Naive B cell (primary cell): ENCODE results near the gene TTC22. TPM values are rescaled to one million over a fixed set of nuclear protein-coding genes. Genes with fewer than 3 reads are reported as not detected.

Experiments used
- ATAC-seq, 2 donors: fragments of 150-1000 bp; cut with Tn5 transposase; 2 replicates each; pipeline ENCODE4 v1.10.0; 2021; ENCODE audit warnings: low read depth in 2 of 2, mild to moderate bottlenecking in 2 of 2, moderate library complexity in 2 of 2
- DNase-seq: peaks from one replicate; pipeline ENCODE4 v3.0.0; 2022
- H3K27ac Mint-ChIP-seq, 6 donors: one replicate each; pipeline ENCODE4 v1.8.0; 2020 to 2022; ENCODE audit warnings: mild to moderate bottlenecking in 6 of 6, mixed read lengths in 6 of 6, moderate library complexity in 5 of 6, inconsistent platforms in 2 of 6
- H3K27me3 Mint-ChIP-seq, 3 donors: one replicate each; pipeline ENCODE4 v1.8.0; 2021 to 2022; ENCODE audit warnings: mixed read lengths in 3 of 3, mild to moderate bottlenecking in 1 of 3
- H3K36me3 Mint-ChIP-seq, 2 donors: one replicate each; pipeline ENCODE4 v1.8.0; 2020 to 2022; ENCODE audit warnings: mixed read lengths in 2 of 2, inconsistent platforms in 1 of 2, mild to moderate bottlenecking in 1 of 2
- H3K4me1 Mint-ChIP-seq, 3 donors: one replicate each; pipeline ENCODE4 v1.8.0; 2020 to 2022; ENCODE audit warnings: mixed read lengths in 3 of 3, inconsistent platforms in 1 of 3, mild to moderate bottlenecking in 1 of 3, moderate library complexity in 1 of 3
- H3K4me3 Mint-ChIP-seq, 8 donors: one replicate each; pipeline ENCODE4 v1.8.0; 2020 to 2022; ENCODE audit warnings: mild to moderate bottlenecking in 8 of 8, mixed read lengths in 8 of 8, moderate library complexity in 8 of 8, inconsistent platforms in 2 of 8
- H3K9me3 Mint-ChIP-seq, 7 donors: one replicate each; pipeline ENCODE4 v1.8.0; 2020 to 2022; ENCODE audit warnings: mixed read lengths in 7 of 7, mild to moderate bottlenecking in 5 of 7, inconsistent platforms in 2 of 7, moderate library complexity in 1 of 7
- polyA plus RNA-seq, 6 donors: library from polyadenylated mRNA; unstranded; fragments of 300-500 nt; fragmentation: Illumina TruSeq; gene quantifications; one replicate each; pipeline ENCODE4 v1.2.3, GENCODE V29; 2021; ENCODE audit warnings: low read depth in 6 of 6

The TTC22 gene
- polyA plus RNA-seq, 6 donors from 2014 or later, result 0.41 to 2.0 (median 1.1) TPM; not detected in 1

DNA sequence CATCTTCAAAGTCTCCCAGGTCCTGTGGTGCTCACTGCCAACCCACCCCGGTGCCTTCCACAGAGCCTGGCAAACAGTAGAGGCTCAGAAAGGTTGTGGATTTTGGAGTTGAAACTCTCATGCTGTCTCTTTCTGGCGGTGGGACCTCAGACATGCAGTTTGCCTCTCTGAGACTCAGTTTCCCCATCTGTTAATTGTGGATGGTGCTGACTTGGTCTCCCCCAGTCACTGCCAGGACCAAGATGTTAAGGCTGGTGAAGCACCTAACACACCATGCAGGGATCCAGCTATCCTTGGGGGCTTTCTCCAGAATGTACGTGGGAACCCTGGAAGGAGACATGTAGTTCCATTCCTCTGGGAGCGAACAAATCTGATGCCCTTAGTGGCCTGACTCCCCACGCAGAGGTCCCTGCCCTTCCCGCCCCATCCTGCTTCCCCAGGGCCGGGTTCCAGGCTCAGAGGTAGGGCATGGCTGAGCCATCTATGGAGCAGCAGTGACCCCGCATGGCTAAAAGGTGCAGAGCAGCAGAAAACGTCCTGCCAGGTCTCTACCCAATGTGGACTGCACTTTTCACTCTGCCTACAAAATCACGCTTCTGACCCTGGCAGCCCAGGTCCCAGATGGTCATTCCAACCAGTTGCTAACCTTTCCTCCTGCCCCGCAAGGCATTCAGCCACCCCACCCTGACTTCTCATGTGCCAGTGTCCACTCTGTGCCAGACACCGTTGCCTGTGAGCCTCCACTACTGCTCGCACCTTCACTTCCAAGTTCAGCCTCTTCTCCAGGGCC, 9.2 kb upstream of the TTC22 start:
- DNase-seq, result peak; percentile 22
- ATAC-seq, result peak; percentile 60 to 70
- Mint-ChIP-seq H3K36me3 (no peaks in the 10 kb centered on the region), H3K27me3 (peaks cover 4 to 14% (median 11%) of the 10 kb centered on the region in 3 donors), H3K9me3 (no peaks in the 10 kb centered on the region), H3K4me3 (no peak overlapping the region), H3K4me1 (no peaks in the 10 kb centered on the region), H3K27ac (peak overlapping the region in 2 of 6 donors; percentile 65 to 72)

DNA sequence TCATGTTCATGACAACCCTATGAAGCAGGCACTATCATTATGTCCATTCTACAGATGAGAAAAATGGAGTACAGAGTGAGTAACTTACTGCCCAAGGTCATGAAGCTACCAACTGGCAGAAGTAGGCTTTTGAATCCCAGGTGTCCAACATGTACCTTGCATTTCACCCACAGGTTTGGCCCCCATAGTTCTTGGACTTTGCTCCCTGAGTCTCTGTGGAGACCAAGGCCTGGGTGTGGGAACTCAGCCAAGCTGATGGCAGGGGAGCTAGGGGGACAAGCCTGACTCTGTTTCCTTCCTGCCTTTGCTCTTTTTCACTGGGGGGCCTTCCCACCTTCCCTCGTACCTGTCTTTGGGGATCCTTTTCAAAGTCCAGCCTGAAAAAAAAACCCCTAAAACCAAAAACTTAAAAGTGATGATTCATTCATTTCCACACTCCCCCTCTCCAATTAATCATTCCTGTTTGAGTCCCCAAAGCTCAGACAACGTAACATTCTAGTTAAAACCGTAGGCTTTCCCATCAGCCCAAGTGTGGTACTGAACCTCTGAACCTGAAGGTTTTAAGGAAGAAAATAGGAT, 8.5 kb upstream of the TTC22 start:
- Mint-ChIP-seq H3K4me1 (no peaks in the 10 kb centered on the region), H3K4me3 (no peak overlapping the region), H3K9me3 (no peaks in the 10 kb centered on the region), H3K36me3 (no peaks in the 10 kb centered on the region), H3K27me3 (peaks cover 4 to 11% (median 9%) of the 10 kb centered on the region in 3 donors), H3K27ac (peak overlapping the region in 1 of 6 donors; percentile 65)
- DNase-seq (no peak), ATAC-seq (no peak)

- H3K27ac Mint-ChIP-seq, result no peak overlapping the region
Measured at GRCh38 chr1:54808443-54809207, 7.5 kb upstream of the TTC22 start.

GRCh38 chr1:54807756-54808155, 6.6 kb upstream of the TTC22 start:
- no peak overlapping the region for H3K27ac Mint-ChIP-seq

More at GRCh38 chr1:54808443-54809207, 7.5 kb upstream of the TTC22 start:
- Mint-ChIP-seq H3K9me3 (no peaks in the 10 kb centered on the region), H3K4me3 (no peak overlapping the region), H3K36me3 (no peaks in the 10 kb centered on the region), H3K4me1 (no peaks in the 10 kb centered on the region), H3K27me3 (peaks cover 4 to 11% (median 9%) of the 10 kb centered on the region in 3 donors)
- ATAC-seq (no peak), DNase-seq (no peak)

GRCh38 chr1:54806931-54807611, 5.9 kb upstream of the TTC22 start:
- ATAC-seq (no peak), DNase-seq (no peak)

More at GRCh38 chr1:54807756-54808155, 6.6 kb upstream of the TTC22 start:
- no peak for DNase-seq
- peaks cover 4 to 11% (median 9%) of the 10 kb centered on the region in 3 donors for H3K27me3 Mint-ChIP-seq
- no peaks in the 10 kb centered on the region for H3K4me1 Mint-ChIP-seq
- ATAC-seq, result no peak
- H3K9me3 Mint-ChIP-seq, result no peaks in the 10 kb centered on the region
- H3K4me3 Mint-ChIP-seq, result no peak overlapping the region
- H3K36me3 Mint-ChIP-seq, result no peaks in the 10 kb centered on the region

GRCh38 chr1:54805981-54806381, 4.9 kb upstream of the TTC22 start:
- Mint-ChIP-seq H3K27me3 (peaks cover 0 to 5% (median 4%) of the 10 kb centered on the region in 3 donors), H3K36me3 (no peaks in the 10 kb centered on the region), H3K27ac (peak overlapping the region in 1 of 6 donors; percentile 47), H3K4me3 (peak overlapping the region in 1 of 8 donors; percentile 8), H3K4me1 (peaks cover 7 to 9% (median 7%) of the 10 kb centered on the region in 3 donors), H3K9me3 (no peaks in the 10 kb centered on the region)
- ATAC-seq (no peak), DNase-seq (no peak)

More at GRCh38 chr1:54806931-54807611, 5.9 kb upstream of the TTC22 start:
- peaks cover 0 to under 1% (median 0%) of the 10 kb centered on the region in 3 donors for H3K4me1 Mint-ChIP-seq
- H3K27ac Mint-ChIP-seq, result peak overlapping the region in 1 of 6 donors; percentile 38
- no peaks in the 10 kb centered on the region for H3K9me3 Mint-ChIP-seq
- H3K36me3 Mint-ChIP-seq, result no peaks in the 10 kb centered on the region
- peaks cover 0 to 11% (median 9%) of the 10 kb centered on the region in 3 donors for H3K27me3 Mint-ChIP-seq
- no peak overlapping the region for H3K4me3 Mint-ChIP-seq

GRCh38 chr1:54805466-54805865, 4.3 kb upstream of the TTC22 start:
- H3K9me3 Mint-ChIP-seq, result no peaks in the 10 kb centered on the region
- H3K4me1 Mint-ChIP-seq, result peaks cover 7 to 9% (median 7%) of the 10 kb centered on the region in 3 donors
- H3K27me3 Mint-ChIP-seq, result peaks cover 0 to under 1% (median 0%) of the 10 kb centered on the region in 3 donors
- no peak overlapping the region for H3K4me3 Mint-ChIP-seq
- DNase-seq, result no peak
- no peak overlapping the region for H3K27ac Mint-ChIP-seq
- H3K36me3 Mint-ChIP-seq, result no peaks in the 10 kb centered on the region
- no peak for ATAC-seq

DNA sequence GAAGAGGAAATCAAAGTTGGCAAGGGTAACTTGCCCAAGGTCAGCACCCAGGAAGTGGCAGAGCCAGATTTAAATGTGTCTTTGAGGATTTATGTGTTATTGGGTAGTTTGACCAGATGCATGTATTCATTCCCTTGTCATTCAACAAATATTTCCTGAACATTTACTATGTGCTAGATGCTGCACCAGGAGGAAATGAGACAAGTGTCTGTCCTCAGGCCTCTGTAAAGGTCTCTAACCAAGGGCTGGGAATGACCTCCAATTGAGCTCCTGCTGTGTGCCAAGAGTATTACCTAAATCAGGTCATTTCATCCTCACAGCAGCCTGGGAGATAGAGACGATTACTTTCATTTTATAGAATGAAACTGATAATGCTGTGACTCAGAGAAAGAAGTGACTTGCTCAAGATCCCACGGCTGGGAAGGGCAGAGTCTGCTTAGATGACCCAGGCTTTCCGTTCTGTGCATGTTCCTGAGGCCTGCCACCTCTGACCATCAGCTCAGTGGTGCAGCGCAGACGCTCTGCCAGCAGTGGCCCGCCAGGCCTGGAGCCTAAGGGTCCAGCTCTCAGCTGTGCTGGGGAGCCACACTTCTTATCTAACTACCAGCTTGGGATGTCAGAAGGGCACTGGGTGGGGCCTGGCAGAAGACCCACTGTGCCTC, 3.5 kb upstream of the TTC22 start:
- no peak for ATAC-seq
- peaks cover 15 to 16% (median 16%) of the 10 kb centered on the region in 3 donors for H3K4me1 Mint-ChIP-seq
- no peak overlapping the region for H3K4me3 Mint-ChIP-seq
- no peaks in the 10 kb centered on the region for H3K36me3 Mint-ChIP-seq
- no peak overlapping the region for H3K27ac Mint-ChIP-seq
- H3K9me3 Mint-ChIP-seq, result no peaks in the 10 kb centered on the region
- H3K27me3 Mint-ChIP-seq, result no peaks in the 10 kb centered on the region
- DNase-seq, result no peak

GRCh38 chr1:54803761-54804470, 2.8 kb upstream of the TTC22 start:
- Mint-ChIP-seq H3K4me3 (peak overlapping the region in 1 of 8 donors; percentile 15), H3K36me3 (no peaks in the 10 kb centered on the region), H3K9me3 (no peaks in the 10 kb centered on the region), H3K4me1 (peaks cover 20 to 23% (median 23%) of the 10 kb centered on the region in 3 donors), H3K27ac (no peak overlapping the region), H3K27me3 (no peaks in the 10 kb centered on the region)
- no peak for ATAC-seq
- no peak for DNase-seq

DNA sequence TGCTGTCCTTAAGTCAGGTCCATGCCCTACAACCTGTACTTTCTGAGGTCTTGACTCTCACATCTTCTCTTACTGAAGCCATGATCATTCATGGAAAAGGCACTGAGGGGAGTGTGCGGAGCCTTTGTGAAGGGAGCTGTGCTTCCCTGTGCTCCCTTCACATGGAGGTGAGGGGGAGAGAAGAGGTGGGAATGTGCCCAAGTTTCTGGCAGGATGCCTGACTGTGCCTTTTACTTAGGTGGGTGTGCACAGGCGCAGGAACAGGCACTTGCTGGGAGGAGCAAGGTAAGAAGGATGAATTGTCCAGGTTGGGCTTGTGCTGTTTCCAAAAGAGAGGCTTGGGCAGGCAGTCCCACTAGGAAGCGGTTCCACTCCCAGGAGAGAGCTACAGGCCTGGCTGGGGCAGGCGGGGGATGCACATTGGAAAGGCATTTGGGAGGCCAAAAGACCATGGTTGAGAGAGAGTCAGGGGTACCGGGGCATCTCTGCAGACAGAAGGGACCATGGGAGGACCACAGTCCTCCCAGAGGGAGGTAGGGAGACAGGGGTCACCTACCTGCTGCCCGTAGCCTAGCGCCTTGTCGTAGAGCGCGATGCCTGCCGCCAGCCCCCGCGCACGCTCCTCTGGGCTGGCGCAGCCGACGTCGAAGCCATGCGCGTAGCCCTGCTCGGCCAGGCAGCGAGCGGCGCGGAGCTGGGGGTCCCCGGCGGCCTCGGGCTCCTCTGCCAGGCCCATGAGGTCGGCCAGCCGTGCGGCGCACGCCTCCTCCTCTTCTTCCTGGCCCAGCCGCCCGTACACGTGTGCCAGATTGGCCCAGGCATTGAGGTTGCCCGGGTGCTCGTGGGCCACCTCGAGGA, 853 bp downstream of the TTC22 start:
- Mint-ChIP-seq H3K4me1 (peaks cover 30 to 32% (median 31%) of the 10 kb centered on the region in 3 donors), H3K27me3 (no peaks in the 10 kb centered on the region), H3K27ac (peak overlapping the region in 3 of 6 donors; percentile 54 to 88 (median 75)), H3K36me3 (no peaks in the 10 kb centered on the region), H3K4me3 (peak overlapping the region; percentile 91 to 96 (median 92)), H3K9me3 (no peaks in the 10 kb centered on the region)
- DNase-seq (no peak), ATAC-seq (no peak)

GRCh38 chr1:54798769-54799641, 2.1 kb downstream of the TTC22 start:
- peak overlapping the region in 1 of 6 donors; percentile 73 for H3K27ac Mint-ChIP-seq
- H3K27me3 Mint-ChIP-seq, result no peaks in the 10 kb centered on the region
- peak overlapping the region in 7 of 8 donors; percentile 36 to 93 (median 91) for H3K4me3 Mint-ChIP-seq
- H3K4me1 Mint-ChIP-seq, result peaks cover 30 to 32% (median 31%) of the 10 kb centered on the region in 3 donors
- ATAC-seq (no peak), DNase-seq (no peak)
- H3K36me3 Mint-ChIP-seq, result no peaks in the 10 kb centered on the region
- H3K9me3 Mint-ChIP-seq, result no peaks in the 10 kb centered on the region
